Gastroesophageal sphincter (tissue), 4 donors: ENCODE measurements around the gene TRUB2. TPM values are rescaled to one million over a fixed set of nuclear protein-coding genes. Genes with fewer than 3 reads are reported as not detected.

Experiments
- ATAC-seq: fragments of 150-250 bp; one replicate; pipeline ENCODE4 v1.9.1; 2016; ENCODE audit warnings: mild to moderate bottlenecking, moderate library complexity
- H3K27ac ChIP-seq, 4 donors: fragments of 200-600 bp; sonication (generic) in 3 of 4; 1 replicate in 3 of 4; 2 replicates in 1 of 4; pipeline ENCODE4 v1.5.1; 2016 to 2019
- H3K27me3 ChIP-seq: fragments of 200-600 bp; sonication (generic); one replicate; pipeline ENCODE4 v1.5.1; 2019
- H3K36me3 ChIP-seq, 2 donors: fragments of 200-600 bp; sonication (generic); one replicate each; pipeline ENCODE4 v1.5.1; 2019; ENCODE audit warnings: control low read depth in 1 of 2
- H3K4me1 ChIP-seq, 3 donors: fragments of 200-600 bp; sonication (generic); 1 replicate in 2 of 3; 2 replicates in 1 of 3; pipeline ENCODE4 v1.5.1; 2016 to 2019; ENCODE audit warnings: control low read depth in 2 of 3
- H3K4me3 ChIP-seq, 2 donors: fragments of 200-600 bp; sonication (generic); one replicate each; pipeline ENCODE4 v1.5.1; 2019; ENCODE audit warnings: mild to moderate bottlenecking in 1 of 2, moderate library complexity in 1 of 2
- H3K9me3 ChIP-seq, 3 donors: fragments of 200-600 bp; sonication (generic); one replicate each; pipeline ENCODE4 v1.5.1; 2017 to 2019; ENCODE audit warnings: control low read depth in 2 of 3
- EP300 ChIP-seq: sonication (generic); formaldehyde crosslinking; IDR thresholded peaks from one replicate; pipeline ENCODE4 v1.6.1; 2017; ENCODE audit warnings: antibody characterized with exemption, mild to moderate bottlenecking
- POLR2A ChIP-seq, 2 donors: fragments of 450-650 bp; IDR thresholded peaks; one replicate each; pipeline ENCODE4 v1.6.1; 2017; ENCODE audit warnings: antibody characterized with exemption in 2 of 2, mild to moderate bottlenecking in 2 of 2, moderate library complexity in 1 of 2
- POLR2AphosphoS5 ChIP-seq: sonication (generic); formaldehyde crosslinking; IDR thresholded peaks from one replicate; pipeline ENCODE4 v1.6.1; 2017; ENCODE audit warnings: antibody characterized with exemption
- WGBS, 2 donors: methylation state at CpG; one replicate each; pipeline ENCODE4 v1.1.5; 2018; ENCODE audit warnings: low coverage in 1 of 2; 5-methylcytosine and 5-hydroxymethylcytosine counted together
- total RNA-seq, 4 donors: library from RNA; depleted of rRNA; stranded (reverse); fragments of >200 nt; gene quantifications; one replicate each; pipeline ENCODE4 v1.1.0, GENCODE V29; 2016
- TF ChIP-seq, protein P1 (sequence below), 4 experiments: fragments of 200-600 bp in 2 of 4; fragments of 450-650 bp in 2 of 4; sonication (generic) in 1 of 4; IDR thresholded peaks; one replicate each; pipeline ENCODE4 v1.5.1; 2017 to 2019; ENCODE audit warnings: antibody characterized with exemption in 4 of 4, mild to moderate bottlenecking in 2 of 4, moderate library complexity in 2 of 4

Gene TRUB2, protein sequence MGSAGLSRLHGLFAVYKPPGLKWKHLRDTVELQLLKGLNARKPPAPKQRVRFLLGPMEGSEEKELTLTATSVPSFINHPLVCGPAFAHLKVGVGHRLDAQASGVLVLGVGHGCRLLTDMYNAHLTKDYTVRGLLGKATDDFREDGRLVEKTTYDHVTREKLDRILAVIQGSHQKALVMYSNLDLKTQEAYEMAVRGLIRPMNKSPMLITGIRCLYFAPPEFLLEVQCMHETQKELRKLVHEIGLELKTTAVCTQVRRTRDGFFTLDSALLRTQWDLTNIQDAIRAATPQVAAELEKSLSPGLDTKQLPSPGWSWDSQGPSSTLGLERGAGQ
- 10 to 100 TPM in 1 of 4 donors, 1 to 10 TPM in 3; 5.1 to 11.4 (median 7.5) TPM for total RNA-seq

DNA sequence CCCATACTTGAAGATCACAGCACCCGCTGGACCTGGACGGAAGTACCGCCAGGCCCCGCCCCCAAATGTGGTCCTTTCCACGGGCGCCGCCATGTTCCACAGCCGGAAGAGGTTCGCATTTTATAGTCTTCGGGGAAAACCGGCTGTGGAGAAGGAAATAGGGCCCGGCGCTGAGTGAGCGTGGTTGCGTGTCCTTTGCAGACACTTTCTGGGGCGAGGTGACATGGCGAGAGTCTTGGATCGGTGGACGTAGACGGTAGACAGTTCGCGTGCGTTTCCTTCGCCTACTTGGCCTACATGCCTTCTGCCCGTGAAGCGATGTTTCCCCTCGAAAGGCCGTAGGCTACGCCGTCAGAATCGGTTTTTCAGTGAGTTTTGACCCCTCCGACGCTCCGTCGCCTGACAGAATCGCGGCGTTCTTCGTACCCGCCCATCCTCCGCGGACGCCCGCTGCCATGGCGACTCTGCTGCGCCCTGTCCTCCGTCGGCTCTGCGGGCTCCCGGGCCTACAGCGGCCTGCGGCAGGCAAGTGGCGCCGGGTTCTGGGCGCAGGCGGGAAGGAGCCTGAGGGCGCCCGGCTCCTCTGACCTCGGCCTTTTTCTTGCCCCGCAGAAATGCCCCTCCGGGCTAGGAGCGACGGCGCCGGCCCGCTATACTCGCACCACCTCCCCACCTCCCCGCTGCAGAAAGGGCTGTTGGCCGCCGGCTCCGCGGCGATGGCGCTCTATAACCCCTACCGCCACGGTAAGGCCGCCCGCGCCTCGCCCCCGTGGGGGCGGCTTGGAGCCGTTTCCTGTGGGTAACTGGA lies at the start of gene TRUB2, which contains the start of gene COQ4:
TRUB2 (minus strand) TSS at position 44 of the 808 bp plus-strand sequence; CDS start at position 5, 39 bp downstream.
COQ4 (plus strand) TSS at position 436 of the 808 bp plus-strand sequence; CDS start at position 456, 20 bp downstream.
- peak; percentile 77 for TF ChIP-seq POLR2AphosphoS5
- TF ChIP-seq, protein P1, sequence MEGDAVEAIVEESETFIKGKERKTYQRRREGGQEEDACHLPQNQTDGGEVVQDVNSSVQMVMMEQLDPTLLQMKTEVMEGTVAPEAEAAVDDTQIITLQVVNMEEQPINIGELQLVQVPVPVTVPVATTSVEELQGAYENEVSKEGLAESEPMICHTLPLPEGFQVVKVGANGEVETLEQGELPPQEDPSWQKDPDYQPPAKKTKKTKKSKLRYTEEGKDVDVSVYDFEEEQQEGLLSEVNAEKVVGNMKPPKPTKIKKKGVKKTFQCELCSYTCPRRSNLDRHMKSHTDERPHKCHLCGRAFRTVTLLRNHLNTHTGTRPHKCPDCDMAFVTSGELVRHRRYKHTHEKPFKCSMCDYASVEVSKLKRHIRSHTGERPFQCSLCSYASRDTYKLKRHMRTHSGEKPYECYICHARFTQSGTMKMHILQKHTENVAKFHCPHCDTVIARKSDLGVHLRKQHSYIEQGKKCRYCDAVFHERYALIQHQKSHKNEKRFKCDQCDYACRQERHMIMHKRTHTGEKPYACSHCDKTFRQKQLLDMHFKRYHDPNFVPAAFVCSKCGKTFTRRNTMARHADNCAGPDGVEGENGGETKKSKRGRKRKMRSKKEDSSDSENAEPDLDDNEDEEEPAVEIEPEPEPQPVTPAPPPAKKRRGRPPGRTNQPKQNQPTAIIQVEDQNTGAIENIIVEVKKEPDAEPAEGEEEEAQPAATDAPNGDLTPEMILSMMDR (IDR thresholded peaks at IDR 0.05), result no peak
- no peak for TF ChIP-seq EP300
- TF ChIP-seq POLR2A (IDR thresholded peaks at IDR 0.05), result peak in 1 of 2 donors; percentile 15
- peaks cover 0 to 46% (median 15%) of the 10 kb centered on the region in 3 donors for H3K4me1 ChIP-seq
- no peaks in the 10 kb centered on the region for H3K9me3 ChIP-seq
- H3K27ac ChIP-seq, result peak within 1 kb of the TSS; percentile 23 to 91 (median 88)
- H3K27me3 ChIP-seq, result no peaks in the 10 kb centered on the region
- H3K36me3 ChIP-seq, result peaks cover 0 to 68% of the 10 kb centered on the region in 2 donors
- WGBS, 2 donors, result 0 to 1% methylated on average over 14 to 17 of the region's 83 CpGs
- H3K4me3 ChIP-seq, result peak within 1 kb of the TSS; percentile 52 to 97
- peak; percentile 98 for ATAC-seq

DNA sequence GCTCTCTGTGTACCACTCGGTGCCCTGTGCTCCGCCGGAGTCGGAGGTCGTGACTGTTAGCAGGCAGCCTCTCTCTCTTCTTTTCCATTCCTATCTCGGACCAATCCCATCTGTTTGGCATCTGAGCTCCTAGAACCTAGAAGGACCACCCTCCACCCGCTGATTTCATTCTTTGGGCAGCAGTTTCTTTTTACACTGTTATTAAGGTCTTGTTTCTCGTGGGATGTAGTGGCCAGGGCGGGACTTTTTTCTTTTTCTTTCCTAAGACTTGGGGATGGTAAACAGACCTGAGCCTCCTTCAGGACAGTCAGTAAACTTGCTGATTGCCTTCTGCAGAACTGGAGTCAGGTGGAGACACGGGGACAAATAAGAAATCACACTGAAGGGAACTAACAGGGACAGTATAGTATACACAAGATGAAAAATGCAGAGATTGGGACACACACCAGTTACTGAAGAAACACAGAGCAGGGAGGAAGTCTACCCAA lies 49.4 kb upstream of the TRUB2 start:
- H3K4me3 ChIP-seq, result peak overlapping the region; percentile 58 to 83
- no peak for ATAC-seq
- 0 to 1% methylated on average over 7 to 9 of the region's 10 CpGs for WGBS, 2 donors
- no peaks in the 10 kb centered on the region for H3K27me3 ChIP-seq
- peaks cover 0 to 29% of the 10 kb centered on the region in 2 donors for H3K36me3 ChIP-seq
- peak overlapping the region; percentile 55 to 98 (median 92) for H3K27ac ChIP-seq
- peaks cover 3 to 50% (median 14%) of the 10 kb centered on the region in 3 donors for H3K4me1 ChIP-seq
- H3K9me3 ChIP-seq, result no peaks in the 10 kb centered on the region
- TF ChIP-seq POLR2A (IDR thresholded peaks at IDR 0.05) (no peak), EP300 (no peak), POLR2AphosphoS5 (no peak)
- TF ChIP-seq, protein P1 (IDR thresholded peaks at IDR 0.05), result no peak

DNA sequence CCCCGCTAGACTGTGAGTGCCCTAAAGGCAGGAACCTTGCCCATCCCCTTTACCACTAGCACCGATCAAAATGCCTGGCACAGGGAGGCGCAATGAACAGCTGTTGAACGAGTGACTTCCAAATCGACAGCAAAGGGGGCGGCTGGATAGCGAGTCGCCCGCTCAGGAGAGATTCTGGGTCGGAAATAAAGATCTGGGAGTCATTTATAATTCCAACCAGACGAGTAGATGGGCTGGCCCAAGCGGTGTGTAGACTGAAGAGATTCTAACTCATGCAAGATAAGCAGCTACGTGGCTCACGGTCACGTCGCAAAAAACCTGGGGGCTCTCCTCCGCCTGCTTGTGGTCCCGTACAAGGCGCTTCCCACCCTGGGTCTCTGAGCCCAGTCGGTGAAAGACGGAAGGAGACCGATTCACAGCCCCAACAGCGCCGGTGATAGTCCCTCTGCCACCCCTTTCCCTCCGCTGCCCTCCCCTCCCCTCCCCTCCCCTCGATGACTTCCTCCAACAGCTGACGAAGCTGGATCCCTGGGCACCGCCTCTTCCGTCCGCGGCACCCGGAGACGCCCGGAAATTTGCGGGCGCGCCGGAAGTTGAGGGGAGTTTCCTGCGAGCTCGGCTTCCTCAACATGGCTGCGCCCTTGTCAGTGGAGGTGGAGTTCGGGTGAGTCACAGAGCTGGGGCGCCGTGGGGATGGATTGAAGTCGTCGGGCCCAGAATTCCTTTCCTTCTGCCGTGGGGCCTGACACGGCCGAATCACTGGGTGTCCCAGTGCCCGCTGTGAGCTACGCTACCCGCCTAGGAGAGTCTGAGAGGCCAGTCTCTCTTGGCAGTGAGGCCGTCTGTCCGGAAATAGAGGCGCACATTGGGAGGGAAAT lies 48.7 kb upstream of the TRUB2 start, which contains the start of gene URM1:
URM1 (plus strand) TSS at position 623 of the 878 bp plus-strand sequence; CDS start at position 630, 7 bp downstream.
- ATAC-seq, result peak; percentile 99
- Histone ChIP-seq H3K27me3 (no peaks in the 10 kb centered on the region), H3K36me3 (peaks cover 0 to 29% of the 10 kb centered on the region in 2 donors), H3K9me3 (no peaks in the 10 kb centered on the region), H3K4me1 (peaks cover 3 to 50% (median 14%) of the 10 kb centered on the region in 3 donors), H3K4me3 (peak within 1 kb of the TSS; percentile 58 to 83), H3K27ac (peak within 1 kb of the TSS; percentile 74 to 98 (median 92))
- TF ChIP-seq EP300, result no peak
- peak; percentile 76 to 89 for TF ChIP-seq POLR2A (IDR thresholded peaks at IDR 0.05)
- TF ChIP-seq, protein P1 (IDR thresholded peaks at IDR 0.05), result peak in 1 of 4 experiments; percentile 26
- TF ChIP-seq POLR2AphosphoS5, result peak; percentile 69
- 0% methylated on average over 17 to 20 of the region's 55 CpGs for WGBS, 2 donors

DNA sequence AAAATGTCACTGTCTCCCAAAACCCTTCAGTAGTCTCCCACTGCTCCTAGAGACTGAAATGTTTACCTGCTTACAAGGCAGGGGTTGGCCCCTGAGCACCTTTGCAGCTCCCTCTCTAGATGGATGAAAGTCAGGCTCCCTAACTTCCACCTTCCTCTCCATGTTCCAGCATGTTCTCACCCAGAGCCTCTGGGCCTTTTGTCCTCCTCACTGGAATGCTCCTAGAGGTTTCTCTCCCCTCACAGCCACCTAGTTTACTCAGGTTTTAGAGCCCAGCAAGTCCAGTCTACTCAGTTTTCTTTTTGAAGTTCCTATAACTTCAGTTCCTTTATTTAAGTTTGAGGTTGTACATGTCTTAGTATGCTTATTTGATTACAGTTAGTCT lies 48.1 kb upstream of the TRUB2 start:
- H3K9me3 ChIP-seq, result no peaks in the 10 kb centered on the region
- peaks cover 3 to 50% (median 14%) of the 10 kb centered on the region in 3 donors for H3K4me1 ChIP-seq
- H3K27ac ChIP-seq, result peak overlapping the region; percentile 74 to 98 (median 92)
- peaks cover 0 to 25% of the 10 kb centered on the region in 2 donors for H3K36me3 ChIP-seq
- H3K27me3 ChIP-seq, result no peaks in the 10 kb centered on the region
- H3K4me3 ChIP-seq, result peak overlapping the region; percentile 58 to 83
- TF ChIP-seq, protein P1 (IDR thresholded peaks at IDR 0.05), result no peak
- TF ChIP-seq POLR2A (IDR thresholded peaks at IDR 0.05) (no peak), POLR2AphosphoS5 (no peak), EP300 (no peak)
- no peak for ATAC-seq
